Measurements from ENCODE around the gene GYPB.
"Not testable (repeated sequence)": the region's sequence is repeated elsewhere in the genome, so short reads cannot be mapped to it uniquely, and the experiment has no call there.

Gene GYPB

GRCh38 chr4:144019277-144019676, at the start of gene GYPB:
TSS of gene GYPB (minus strand) at chr4:144019380. CDS start at chr4:144019287, 93 bp downstream.
- not testable (repeated sequence) for DNase-seq (ENCODE audit: low spot score)

GRCh38 chr4:144061556-144061955, 42.4 kb upstream of the GYPB start:
- not testable (repeated sequence) for DNase-seq (ENCODE audit: low spot score)

GRCh38 chr4:144060234-144060859, 41.2 kb upstream of the GYPB start:
- not testable (repeated sequence) for DNase-seq (ENCODE audit: low spot score)

GRCh38 chr4:144056800-144057199, 37.6 kb upstream of the GYPB start:
- DNase-seq (ENCODE audit: low spot score), result no peak

- DNase-seq (ENCODE audit: low spot score), result not testable (repeated sequence)
Observed at GRCh38 chr4:144055336-144055735, 36.2 kb upstream of the GYPB start.

GRCh38 chr4:144051494-144051893, 32.3 kb upstream of the GYPB start:
- DNase-seq (ENCODE audit: low spot score), result not testable (repeated sequence)

GRCh38 chr4:144050631-144051030, 31.5 kb upstream of the GYPB start:
- not testable (repeated sequence) for DNase-seq (ENCODE audit: low spot score)

GRCh38 chr4:144049495-144050424, 30.6 kb upstream of the GYPB start:
- DNase-seq (ENCODE audit: low spot score), result not testable (repeated sequence)

- not testable (repeated sequence) for DNase-seq (ENCODE audit: low spot score)
Observed at GRCh38 chr4:144044936-144045335, 25.8 kb upstream of the GYPB start.

GRCh38 chr4:144032580-144032979, 13.4 kb upstream of the GYPB start:
- DNase-seq (ENCODE audit: low spot score), result not testable (repeated sequence)

GRCh38 chr4:144031875-144032274, 12.7 kb upstream of the GYPB start:
- not testable (repeated sequence) for DNase-seq (ENCODE audit: low spot score)

GRCh38 chr4:144031369-144031768, 12.2 kb upstream of the GYPB start:
- DNase-seq (ENCODE audit: low spot score), result not testable (repeated sequence)

- not testable (repeated sequence) for DNase-seq (ENCODE audit: low spot score)
Observed at GRCh38 chr4:144030708-144031107, 11.5 kb upstream of the GYPB start.

- not testable (repeated sequence) for DNase-seq (ENCODE audit: low spot score)
Observed at GRCh38 chr4:144026682-144027081, 7.5 kb upstream of the GYPB start.

- not testable (repeated sequence) for DNase-seq (ENCODE audit: low spot score)
Observed at GRCh38 chr4:144024399-144025053, 5.3 kb upstream of the GYPB start.

GRCh38 chr4:144022772-144023400, 3.7 kb upstream of the GYPB start:
- not testable (repeated sequence) for DNase-seq (ENCODE audit: low spot score)

- not testable (repeated sequence) for DNase-seq (ENCODE audit: low spot score)
Observed at GRCh38 chr4:144021336-144021990, 2.3 kb upstream of the GYPB start.

GRCh38 chr4:144018223-144019000, 768 bp downstream of the GYPB start:
- DNase-seq (ENCODE audit: low spot score), result not testable (repeated sequence)

- DNase-seq (ENCODE audit: low spot score), result not testable (repeated sequence)
Observed at GRCh38 chr4:144017271-144017670, 1.9 kb downstream of the GYPB start.

- not testable (repeated sequence) for DNase-seq (ENCODE audit: low spot score)
Observed at GRCh38 chr4:144016057-144016605, 3.0 kb downstream of the GYPB start.
